ENCODE results near the gene CCL3.

The CCL3 gene

DNA sequence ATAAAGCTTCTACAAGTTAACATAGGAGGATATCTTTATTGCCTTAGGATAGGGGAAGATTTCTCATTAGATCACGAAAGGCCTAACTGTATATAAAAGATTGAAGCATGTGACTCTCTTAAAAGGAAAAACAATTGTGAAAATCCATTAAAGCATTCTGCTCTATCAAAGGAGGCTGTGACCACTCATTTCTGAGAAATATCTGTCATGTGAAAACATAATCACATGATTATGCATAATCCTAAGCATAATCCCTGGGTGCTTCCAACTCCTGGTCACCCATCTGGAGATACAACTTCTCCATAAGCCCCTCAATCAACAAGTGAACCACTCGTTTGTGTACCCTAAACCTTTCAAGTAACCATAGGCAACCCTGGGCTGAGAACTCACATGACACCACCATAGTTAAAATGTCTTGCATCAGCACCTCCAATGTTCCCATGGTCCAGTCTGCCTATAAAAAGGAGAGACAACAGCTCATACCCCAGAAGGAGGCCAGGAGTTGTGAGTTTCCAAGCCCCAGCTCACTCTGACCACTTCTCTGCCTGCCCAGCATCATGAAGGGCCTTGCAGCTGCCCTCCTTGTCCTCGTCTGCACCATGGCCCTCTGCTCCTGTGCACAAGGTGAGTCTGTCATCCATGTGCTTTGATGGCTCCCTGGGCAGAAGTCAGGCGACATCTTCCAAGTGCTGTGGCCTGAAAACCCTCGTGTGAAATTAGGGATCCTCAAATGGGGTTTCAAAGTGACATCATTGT, 26.0 kb downstream of the CCL3 start, which contains the start of gene CCL18:
Gene CCL18, plus strand, starts transcription at position 487 of the 756 bp plus-strand sequence. Its CDS starts 71 bp downstream, at position 558.
- H3K36me3 ChIP-seq (ENCODE audit: control insufficient read depth, insufficient read depth, low read length, severe bottlenecking): no peaks in the 10 kb centered on the region

DNA sequence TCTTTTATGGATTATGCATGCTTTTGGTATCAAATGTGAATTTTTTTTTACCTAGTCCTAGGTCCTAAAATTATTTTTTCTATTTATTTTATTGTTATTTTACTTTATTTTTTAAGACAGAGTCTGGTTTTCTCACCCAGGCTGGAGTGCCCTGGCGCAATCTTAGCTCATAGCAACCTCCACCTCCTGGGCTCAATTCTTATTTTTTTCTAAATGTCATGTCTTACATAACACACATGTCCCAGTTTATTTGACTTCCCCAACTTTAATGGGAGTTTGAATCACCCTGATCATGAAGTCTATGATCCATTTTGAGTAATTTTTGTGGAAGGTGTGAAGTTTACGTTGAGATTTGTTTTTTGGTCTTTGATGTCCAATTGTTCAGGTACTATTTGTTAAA, 29.1 kb downstream of the CCL3 start:
- Histone ChIP-seq H3K4me3 (ENCODE audit: low read length) (no peak overlapping the region), H3K36me3 (ENCODE audit: control insufficient read depth, insufficient read depth, low read length, severe bottlenecking) (no peaks in the 10 kb centered on the region), H3K9me3 (ENCODE audit: control insufficient read depth, low read length) (peaks cover 10% of the 10 kb centered on the region), H3K27me3 (replicated peaks; ENCODE audit: control insufficient read depth, insufficient read depth, low read length) (peaks cover 16% of the 10 kb centered on the region), H3K9ac (ENCODE audit: low read length) (no peak overlapping the region), H3K4me1 (ENCODE audit: control insufficient read depth, insufficient read depth, low read length) (no peaks in the 10 kb centered on the region)
- no peak for DNase-seq (ENCODE audit: low read depth)

More for the DNA sequence above, 26.0 kb downstream of the CCL3 start, which contains the start of gene CCL18:
- Histone ChIP-seq H3K27me3 (replicated peaks; ENCODE audit: control insufficient read depth, insufficient read depth, low read length) (peaks cover 14% of the 10 kb centered on the region), H3K9ac (ENCODE audit: low read length) (no peak within 1 kb of the TSS), H3K9me3 (ENCODE audit: control insufficient read depth, low read length) (peaks cover 14% of the 10 kb centered on the region), H3K4me1 (ENCODE audit: control insufficient read depth, insufficient read depth, low read length) (no peaks in the 10 kb centered on the region), H3K4me3 (ENCODE audit: low read length) (no peak within 1 kb of the TSS)
- DNase-seq (ENCODE audit: low read depth): no peak

DNA sequence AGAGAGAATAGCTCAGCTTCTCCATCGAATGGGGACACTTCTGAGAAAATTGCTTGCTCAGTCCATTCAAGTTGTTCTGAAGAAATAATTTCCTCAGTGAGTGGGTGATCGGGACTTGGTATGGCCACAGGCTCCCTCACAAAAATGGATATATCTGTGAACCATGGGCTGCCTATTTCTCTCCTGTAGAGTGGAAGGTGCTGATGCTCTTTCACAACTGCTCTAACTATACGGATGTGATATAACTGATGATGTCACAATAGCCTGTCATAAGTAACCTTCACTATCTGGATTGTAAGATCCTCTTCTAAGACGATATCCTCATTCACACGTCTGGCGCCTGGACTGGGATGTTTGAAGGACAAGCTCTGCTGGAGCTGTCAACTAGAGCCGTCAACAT, 30.5 kb downstream of the CCL3 start:
- no peak for DNase-seq (ENCODE audit: low read depth)
- peaks cover 16% of the 10 kb centered on the region for H3K27me3 ChIP-seq (replicated peaks; ENCODE audit: control insufficient read depth, insufficient read depth, low read length)
- H3K4me3 ChIP-seq (ENCODE audit: low read length): no peak overlapping the region
- no peak overlapping the region for H3K9ac ChIP-seq (ENCODE audit: low read length)
- no peaks in the 10 kb centered on the region for H3K36me3 ChIP-seq (ENCODE audit: control insufficient read depth, insufficient read depth, low read length, severe bottlenecking)
- H3K4me1 ChIP-seq (ENCODE audit: control insufficient read depth, insufficient read depth, low read length): no peaks in the 10 kb centered on the region
- peaks cover 8% of the 10 kb centered on the region for H3K9me3 ChIP-seq (ENCODE audit: control insufficient read depth, low read length)

DNA sequence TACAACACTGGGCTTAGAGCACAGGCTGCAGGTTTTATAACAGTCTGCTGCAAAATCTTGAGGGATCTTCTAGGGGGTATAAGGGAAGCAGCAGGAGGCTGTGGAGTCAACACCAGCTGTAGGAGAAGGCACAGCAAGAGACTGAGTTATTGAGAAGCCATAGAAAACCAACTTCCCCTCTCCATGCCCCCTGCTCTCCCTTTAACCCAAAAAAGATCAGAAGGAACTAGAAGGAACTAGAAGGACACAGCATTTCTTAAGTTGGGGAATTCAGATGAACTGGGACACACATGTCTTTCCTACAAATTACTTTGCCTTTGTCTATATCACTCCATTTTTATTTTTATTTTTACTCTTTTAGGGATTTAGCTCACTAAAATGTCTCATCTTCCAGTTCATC, 32.0 kb downstream of the CCL3 start:
- Histone ChIP-seq H3K4me1 (ENCODE audit: control insufficient read depth, insufficient read depth, low read length) (no peaks in the 10 kb centered on the region), H3K27me3 (replicated peaks; ENCODE audit: control insufficient read depth, insufficient read depth, low read length) (peaks cover 16% of the 10 kb centered on the region), H3K9me3 (ENCODE audit: control insufficient read depth, low read length) (no peaks in the 10 kb centered on the region), H3K9ac (ENCODE audit: low read length) (no peak overlapping the region), H3K36me3 (ENCODE audit: control insufficient read depth, insufficient read depth, low read length, severe bottlenecking) (no peaks in the 10 kb centered on the region), H3K4me3 (ENCODE audit: low read length) (no peak overlapping the region)
- no peak for DNase-seq (ENCODE audit: low read depth)

DNA sequence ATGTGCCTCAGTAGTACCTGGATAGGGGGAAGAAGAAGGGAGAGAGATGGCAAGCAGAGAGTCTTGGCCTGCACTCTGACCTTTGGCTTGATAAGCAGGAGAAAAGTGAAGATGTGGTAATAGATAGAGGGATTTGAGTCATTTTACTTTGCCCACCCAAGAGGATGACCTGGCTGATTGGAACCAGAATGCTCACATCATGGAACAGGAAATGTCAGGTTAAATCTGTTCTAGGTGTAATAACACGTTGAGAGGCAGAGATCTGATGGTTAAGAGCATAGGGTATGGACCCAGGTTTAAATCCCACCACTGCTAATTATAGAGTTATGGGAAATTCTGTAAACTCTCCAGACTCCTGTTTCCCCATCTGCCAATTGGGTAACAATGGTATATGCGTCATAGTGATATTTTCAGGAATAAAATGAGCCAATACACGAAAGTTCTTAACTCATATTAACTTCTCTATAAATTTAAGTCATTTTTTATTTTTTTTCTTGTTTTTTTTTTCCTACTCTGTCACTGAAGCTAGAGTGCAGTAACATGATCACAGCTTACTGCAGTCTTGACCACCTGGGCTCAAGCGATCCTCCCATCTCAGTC, 33.9 kb downstream of the CCL3 start:
- H3K4me1 ChIP-seq (ENCODE audit: control insufficient read depth, insufficient read depth, low read length): no peaks in the 10 kb centered on the region
- no peak for DNase-seq (ENCODE audit: low read depth)

DNA sequence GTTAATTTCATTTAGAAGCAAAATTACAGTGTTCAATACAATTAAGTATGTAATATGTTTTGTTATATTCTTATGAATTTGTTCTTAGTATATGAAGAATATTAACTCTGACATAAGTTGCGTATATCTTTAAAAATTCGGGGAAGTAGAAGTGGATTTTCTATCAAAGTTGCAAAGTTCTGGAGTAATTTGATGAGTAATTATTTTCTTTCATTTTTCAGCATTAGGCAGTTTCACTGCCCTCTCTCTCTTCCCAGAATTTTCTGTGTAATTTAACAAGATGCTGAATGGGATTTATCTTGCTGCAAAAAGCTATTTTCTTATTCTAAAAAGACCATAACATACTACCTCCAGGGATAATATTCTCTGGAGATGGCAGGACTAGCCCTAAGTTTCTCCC, 34.8 kb downstream of the CCL3 start:
- H3K36me3 ChIP-seq (ENCODE audit: control insufficient read depth, insufficient read depth, low read length, severe bottlenecking): no peaks in the 10 kb centered on the region
- H3K4me1 ChIP-seq (ENCODE audit: control insufficient read depth, insufficient read depth, low read length): no peaks in the 10 kb centered on the region
- H3K9me3 ChIP-seq (ENCODE audit: control insufficient read depth, low read length): peaks cover 4% of the 10 kb centered on the region
- no peak overlapping the region for H3K9ac ChIP-seq (ENCODE audit: low read length)
- no peak for DNase-seq (ENCODE audit: low read depth)
- H3K27me3 ChIP-seq (replicated peaks; ENCODE audit: control insufficient read depth, insufficient read depth, low read length): peaks cover 11% of the 10 kb centered on the region
- H3K4me3 ChIP-seq (ENCODE audit: low read length): no peak overlapping the region

More for the DNA sequence above, 33.9 kb downstream of the CCL3 start:
- H3K9ac ChIP-seq (ENCODE audit: low read length): no peak overlapping the region
- H3K9me3 ChIP-seq (ENCODE audit: control insufficient read depth, low read length): peaks cover 4% of the 10 kb centered on the region
- H3K36me3 ChIP-seq (ENCODE audit: control insufficient read depth, insufficient read depth, low read length, severe bottlenecking): no peaks in the 10 kb centered on the region
- H3K4me3 ChIP-seq (ENCODE audit: low read length): no peak overlapping the region
- peaks cover 11% of the 10 kb centered on the region for H3K27me3 ChIP-seq (replicated peaks; ENCODE audit: control insufficient read depth, insufficient read depth, low read length)

DNA sequence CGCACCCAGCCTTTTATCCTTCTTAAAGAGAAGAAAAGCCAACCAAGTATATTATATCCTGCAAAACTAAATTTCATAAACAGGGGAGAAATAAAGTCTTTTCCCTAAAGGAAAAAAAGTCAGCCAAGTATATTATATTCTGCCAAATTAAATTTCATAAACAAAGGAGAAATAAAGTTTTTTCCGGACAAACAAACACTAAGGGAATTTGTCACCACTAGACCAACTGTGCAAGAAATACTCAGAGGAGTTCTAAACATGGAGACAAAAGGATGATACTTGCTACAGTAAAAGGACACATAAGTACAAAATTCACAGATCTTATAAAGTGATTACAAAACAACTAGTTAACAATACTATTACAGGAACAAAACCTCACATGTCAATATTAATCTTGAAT, 40.3 kb downstream of the CCL3 start:
- DNase-seq (ENCODE audit: low read depth): no peak
- H3K9me3 ChIP-seq (ENCODE audit: control insufficient read depth, low read length): peaks cover 25% of the 10 kb centered on the region
- no peaks in the 10 kb centered on the region for H3K4me1 ChIP-seq (ENCODE audit: control insufficient read depth, insufficient read depth, low read length)
- no peaks in the 10 kb centered on the region for H3K36me3 ChIP-seq (ENCODE audit: control insufficient read depth, insufficient read depth, low read length, severe bottlenecking)
- no peak overlapping the region for H3K9ac ChIP-seq (ENCODE audit: low read length)
- peaks cover 4% of the 10 kb centered on the region for H3K27me3 ChIP-seq (replicated peaks; ENCODE audit: control insufficient read depth, insufficient read depth, low read length)
- H3K4me3 ChIP-seq (ENCODE audit: low read length): no peak overlapping the region

DNA sequence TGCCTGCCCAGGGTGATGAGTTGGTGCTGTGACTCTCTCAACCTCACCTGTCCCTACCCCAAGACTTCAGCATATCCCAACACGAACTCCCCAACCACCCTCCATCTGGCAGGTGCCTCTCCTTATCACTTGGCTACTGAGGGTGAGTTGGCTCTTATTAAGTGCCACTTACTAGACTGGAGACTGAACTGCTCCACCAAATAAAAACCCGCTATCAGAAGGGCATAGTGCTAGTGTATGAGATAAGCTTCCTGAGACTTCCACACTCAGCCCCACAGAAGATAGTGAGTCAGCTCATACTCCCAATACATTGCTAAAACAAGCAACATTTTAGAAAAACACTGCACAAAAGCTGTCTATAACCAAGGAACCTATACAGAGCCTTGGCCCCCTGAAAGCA, 41.9 kb downstream of the CCL3 start:
- Histone ChIP-seq H3K9me3 (ENCODE audit: control insufficient read depth, low read length) (peaks cover 25% of the 10 kb centered on the region), H3K9ac (ENCODE audit: low read length) (no peak overlapping the region), H3K27me3 (replicated peaks; ENCODE audit: control insufficient read depth, insufficient read depth, low read length) (peaks cover 4% of the 10 kb centered on the region), H3K36me3 (ENCODE audit: control insufficient read depth, insufficient read depth, low read length, severe bottlenecking) (no peaks in the 10 kb centered on the region), H3K4me1 (ENCODE audit: control insufficient read depth, insufficient read depth, low read length) (no peaks in the 10 kb centered on the region), H3K4me3 (ENCODE audit: low read length) (no peak overlapping the region)
- no peak for DNase-seq (ENCODE audit: low read depth)
